ENCODE results near the gene UGGT2.

UGGT2 gene

GRCh38 chr13:95834134-95834765 is 219.0 kb downstream of the UGGT2 start:
- no peaks in the 10 kb centered on the region for H4K20me1 ChIP-seq (ENCODE audit: insufficient read depth, low read length)
- H3F3A ChIP-seq (ENCODE audit: insufficient read depth, low read length) = no peaks in the 10 kb centered on the region
- no peak overlapping the region for H3K27ac ChIP-seq (ENCODE audit: low read depth, low read length, poor library complexity, severe bottlenecking)
- H3K27me3 ChIP-seq (ENCODE audit: insufficient read depth, low read length) = no peaks in the 10 kb centered on the region
- H3K9me2 ChIP-seq (ENCODE audit: low read depth, low read length) = no peaks in the 10 kb centered on the region
- H3K79me2 ChIP-seq (ENCODE audit: insufficient read depth, low read length) = no peaks in the 10 kb centered on the region
- no peak overlapping the region for H3K4me3 ChIP-seq (ENCODE audit: low read depth, low read length, poor library complexity, severe bottlenecking)
- no peak overlapping the region for H2AFZ ChIP-seq (ENCODE audit: low read length)
- peaks cover 5% of the 10 kb centered on the region; the same call in 1 of the 2 replicates for H3K9me3 ChIP-seq (ENCODE audit: low read length)
- H3K36me3 ChIP-seq (ENCODE audit: insufficient read depth, low read length) = no peaks in the 10 kb centered on the region
- no peak overlapping the region for H3K9ac ChIP-seq (ENCODE audit: low read length)
- H3K4me2 ChIP-seq (ENCODE audit: low read length) = no peak overlapping the region
- no peaks in the 10 kb centered on the region for H3K4me1 ChIP-seq (ENCODE audit: insufficient read depth, low read length, severe bottlenecking)
- no peak for TF ChIP-seq EZH2 (IDR thresholded peaks at IDR 0.05; ENCODE audit: borderline replicate concordance, low read length)
- peak; percentile 99 for TF ChIP-seq CTCF (IDR thresholded peaks at IDR 0.05; ENCODE audit: low read length)

GRCh38 chr13:95833719-95834118 is 219.5 kb downstream of the UGGT2 start:
- Histone ChIP-seq H3K4me2 (ENCODE audit: low read length) (no peak overlapping the region), H3K4me3 (ENCODE audit: low read depth, low read length, poor library complexity, severe bottlenecking) (no peak overlapping the region), H3K9me2 (ENCODE audit: low read depth, low read length) (no peaks in the 10 kb centered on the region), H4K20me1 (ENCODE audit: insufficient read depth, low read length) (no peaks in the 10 kb centered on the region), H3K9me3 (ENCODE audit: low read length) (peaks cover 5% of the 10 kb centered on the region; the same call in 1 of the 2 replicates), H3K27me3 (ENCODE audit: insufficient read depth, low read length) (no peaks in the 10 kb centered on the region), H3K36me3 (ENCODE audit: insufficient read depth, low read length) (no peaks in the 10 kb centered on the region), H3K4me1 (ENCODE audit: insufficient read depth, low read length, severe bottlenecking) (no peaks in the 10 kb centered on the region), H3K27ac (ENCODE audit: low read depth, low read length, poor library complexity, severe bottlenecking) (no peak overlapping the region), H3K79me2 (ENCODE audit: insufficient read depth, low read length) (no peaks in the 10 kb centered on the region), H3K9ac (ENCODE audit: low read length) (no peak overlapping the region), H2AFZ (ENCODE audit: low read length) (no peak overlapping the region), H3F3A (ENCODE audit: insufficient read depth, low read length) (no peaks in the 10 kb centered on the region)
- TF ChIP-seq EZH2 (IDR thresholded peaks at IDR 0.05; ENCODE audit: borderline replicate concordance, low read length) (no peak), CTCF (IDR thresholded peaks at IDR 0.05; ENCODE audit: low read length) (no peak)

- no peaks in the 10 kb centered on the region for H3K27me3 ChIP-seq (ENCODE audit: insufficient read depth, low read length)
- H3K9me3 ChIP-seq (ENCODE audit: low read length) = peaks cover 2% of the 10 kb centered on the region; the same call in 1 of the 2 replicates
- H4K20me1 ChIP-seq (ENCODE audit: insufficient read depth, low read length) = no peaks in the 10 kb centered on the region
- H3K27ac ChIP-seq (ENCODE audit: low read depth, low read length, poor library complexity, severe bottlenecking) = no peak overlapping the region
- H3F3A ChIP-seq (ENCODE audit: insufficient read depth, low read length) = no peaks in the 10 kb centered on the region
- H3K4me3 ChIP-seq (ENCODE audit: low read depth, low read length, poor library complexity, severe bottlenecking) = no peak overlapping the region
- no peak overlapping the region for H3K4me2 ChIP-seq (ENCODE audit: low read length)
- H3K9me2 ChIP-seq (ENCODE audit: low read depth, low read length) = no peaks in the 10 kb centered on the region
- TF ChIP-seq CTCF (IDR thresholded peaks at IDR 0.05; ENCODE audit: low read length) (no peak), EZH2 (IDR thresholded peaks at IDR 0.05; ENCODE audit: borderline replicate concordance, low read length) (no peak)
- no peaks in the 10 kb centered on the region for H3K4me1 ChIP-seq (ENCODE audit: insufficient read depth, low read length, severe bottlenecking)
- no peaks in the 10 kb centered on the region for H3K36me3 ChIP-seq (ENCODE audit: insufficient read depth, low read length)
- H3K79me2 ChIP-seq (ENCODE audit: insufficient read depth, low read length) = no peaks in the 10 kb centered on the region
- no peak overlapping the region for H3K9ac ChIP-seq (ENCODE audit: low read length)
- no peak overlapping the region for H2AFZ ChIP-seq (ENCODE audit: low read length)
Measured at GRCh38 chr13:95833126-95833525, 220.1 kb downstream of the UGGT2 start.

All from OCI-LY1 (cell line).